NCI-H345 treated with DMSO at 0.1 percent for 48 hours (cell line): ENCODE data around the gene ATF3.
"Not testable (repeated sequence)": the region's sequence is repeated elsewhere in the genome, so short reads cannot be mapped to it uniquely, and the experiment has no call there.

Experiments used
- DNase-seq: peaks from one replicate; lab custom pipeline; 2025; ENCODE audit not compliant: unreplicated experiment; lab: John Stamatoyannopoulos, UW

The ATF3 gene

DNA sequence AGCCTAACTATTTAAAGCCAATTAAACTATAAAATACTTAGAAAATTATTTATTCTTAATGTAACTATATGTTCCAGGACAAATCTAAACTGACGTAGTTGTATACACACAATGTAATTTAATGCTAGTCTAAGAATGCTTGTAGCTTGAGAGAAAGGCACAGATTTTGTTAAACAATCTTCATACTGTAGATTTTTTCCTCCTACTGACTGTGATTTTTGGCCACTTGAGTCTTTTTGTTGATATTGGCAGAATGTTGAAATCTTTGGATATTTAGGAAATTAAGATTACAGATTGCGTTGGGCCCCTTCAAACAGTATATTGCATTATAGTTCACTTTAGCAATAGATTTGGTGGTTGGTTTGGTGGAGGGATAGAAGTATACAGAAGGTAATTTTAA lies 40.5 kb downstream of the ATF3 start:
- DNase-seq, result no peak

DNA sequence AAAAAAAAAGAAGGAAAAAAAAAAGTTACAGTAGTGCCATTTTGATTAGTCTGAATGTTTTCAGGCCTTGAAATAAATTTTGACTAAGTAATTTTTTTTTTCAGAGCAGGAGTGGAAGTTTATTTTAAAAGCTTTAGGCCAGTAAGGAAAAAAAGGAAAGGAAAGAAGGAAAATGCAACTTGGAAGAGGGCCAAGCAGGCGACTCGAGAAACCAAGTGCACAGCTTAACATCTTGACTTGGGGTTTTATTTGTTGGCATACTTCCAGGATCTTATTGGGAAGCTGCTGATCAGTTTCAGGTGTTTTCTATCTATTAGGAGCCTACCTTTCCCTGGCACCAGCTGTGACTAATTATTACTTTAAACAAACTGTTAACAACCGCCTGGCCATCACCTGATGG lies 41.7 kb downstream of the ATF3 start:
- no peak for DNase-seq

DNA sequence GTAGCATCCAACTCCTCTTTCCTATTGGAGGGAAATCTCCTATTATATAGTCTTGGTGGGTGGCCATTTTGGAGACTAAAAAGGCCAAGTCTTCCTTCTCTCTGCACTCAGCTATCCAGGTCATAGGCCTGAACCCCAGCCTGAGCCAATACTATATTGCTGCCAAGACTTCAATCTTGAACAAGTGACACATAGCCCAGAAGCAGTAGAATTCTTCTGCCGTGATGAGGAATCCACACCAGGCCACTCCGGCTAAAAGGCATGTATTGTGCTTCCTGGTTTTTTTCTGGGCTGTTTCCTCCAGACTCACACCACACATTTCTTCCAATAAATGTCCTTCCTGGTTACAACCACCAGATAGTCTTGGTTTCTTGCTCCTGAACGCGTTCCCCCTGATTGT lies 43.0 kb downstream of the ATF3 start:
- no peak for DNase-seq

DNA sequence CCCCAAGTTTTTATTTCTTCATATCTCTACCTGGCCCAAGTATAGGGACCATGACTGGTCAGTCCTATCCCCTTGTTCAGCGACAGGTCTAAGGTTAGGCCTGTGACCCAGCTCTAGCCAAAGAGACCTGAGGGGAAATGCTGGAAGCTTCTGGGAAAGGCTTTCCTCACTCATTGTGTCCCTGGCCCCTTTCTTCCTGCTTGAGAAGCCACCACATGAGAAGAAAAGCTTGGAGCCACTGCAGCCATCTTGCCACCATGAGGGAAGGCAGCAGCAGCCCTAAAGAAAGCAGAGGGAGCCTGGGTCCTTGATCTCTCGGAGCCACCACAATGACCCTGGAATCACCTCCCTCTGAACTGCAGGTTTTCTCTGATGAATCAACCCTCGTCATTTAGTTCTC lies 43.4 kb downstream of the ATF3 start:
- no peak for DNase-seq

DNA sequence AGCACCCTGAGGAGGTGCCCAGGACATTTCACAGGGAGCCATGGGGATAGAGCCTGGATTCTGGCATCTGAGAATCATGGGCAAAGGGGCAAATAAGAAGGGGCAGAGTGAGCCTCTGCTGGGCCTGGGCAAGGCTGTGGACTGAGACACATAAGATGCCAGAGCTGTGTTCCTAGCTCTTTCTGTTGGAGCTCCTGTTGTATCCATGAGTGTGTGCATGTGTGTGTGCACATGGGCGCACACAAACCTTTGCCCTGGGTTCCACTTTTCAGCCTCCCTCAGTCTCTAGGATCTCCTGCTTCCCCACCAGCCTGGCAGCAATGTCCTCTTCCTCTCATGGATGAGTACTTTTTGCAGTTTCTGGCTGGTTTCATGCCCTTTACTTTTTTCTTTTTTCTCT lies 44.0 kb downstream of the ATF3 start:
- no peak for DNase-seq

DNA sequence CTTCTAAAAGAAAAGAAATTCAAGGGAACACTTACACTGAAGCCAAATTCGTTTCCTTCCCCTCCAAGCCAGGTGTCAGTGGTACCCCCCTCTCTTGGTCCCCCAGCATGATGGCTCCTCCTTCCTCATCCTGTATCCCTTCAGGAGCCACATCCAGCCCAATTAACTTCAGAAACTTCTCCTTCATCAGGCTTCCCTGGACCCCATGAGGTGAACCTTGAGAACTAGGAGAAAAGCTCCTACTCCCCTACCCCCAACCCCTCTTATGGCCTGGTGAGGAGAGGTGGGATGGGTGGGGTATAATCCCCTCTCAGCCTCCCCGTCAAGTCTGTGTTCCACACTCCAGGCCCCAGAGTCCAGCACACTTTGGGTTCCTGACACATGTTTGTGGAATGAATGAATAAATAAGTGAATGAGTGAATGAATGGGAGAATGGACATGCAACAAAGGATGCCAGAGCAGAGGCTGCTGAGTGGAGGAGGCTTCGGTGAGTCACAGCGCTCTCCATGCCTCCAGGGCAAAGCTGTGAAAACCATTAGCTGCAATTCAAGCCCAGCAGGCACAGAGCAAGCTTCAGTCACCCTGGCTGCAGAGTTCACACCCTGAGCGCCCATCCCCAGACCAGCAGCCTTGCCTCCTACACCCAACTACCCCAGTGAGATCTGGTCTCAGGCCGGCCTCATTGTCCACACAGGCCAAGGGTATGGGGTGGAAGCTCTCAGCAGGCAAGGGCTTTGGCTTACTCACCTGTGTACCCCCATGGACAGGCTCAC lies 47.3 kb downstream of the ATF3 start:
- DNase-seq, result no peak

DNA sequence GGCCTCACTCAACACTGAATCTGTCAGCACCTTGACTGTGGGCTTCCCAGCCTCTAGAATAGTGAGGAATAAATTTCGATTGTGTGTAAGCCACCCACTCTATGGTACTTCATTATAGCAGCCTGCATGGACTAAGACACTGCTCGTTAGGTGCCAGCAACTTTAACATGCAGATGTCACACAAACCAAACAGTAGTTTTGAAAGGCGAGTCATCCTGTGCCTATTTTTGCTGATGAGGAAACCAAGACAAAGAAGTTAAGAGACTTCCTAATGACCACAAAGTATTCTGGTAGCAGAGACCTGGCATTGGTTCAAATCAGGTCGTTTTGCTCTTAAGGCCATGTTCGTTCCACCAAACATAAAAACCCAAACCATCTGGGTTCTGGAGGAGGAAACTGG lies 48.2 kb downstream of the ATF3 start:
- no peak for DNase-seq

DNA sequence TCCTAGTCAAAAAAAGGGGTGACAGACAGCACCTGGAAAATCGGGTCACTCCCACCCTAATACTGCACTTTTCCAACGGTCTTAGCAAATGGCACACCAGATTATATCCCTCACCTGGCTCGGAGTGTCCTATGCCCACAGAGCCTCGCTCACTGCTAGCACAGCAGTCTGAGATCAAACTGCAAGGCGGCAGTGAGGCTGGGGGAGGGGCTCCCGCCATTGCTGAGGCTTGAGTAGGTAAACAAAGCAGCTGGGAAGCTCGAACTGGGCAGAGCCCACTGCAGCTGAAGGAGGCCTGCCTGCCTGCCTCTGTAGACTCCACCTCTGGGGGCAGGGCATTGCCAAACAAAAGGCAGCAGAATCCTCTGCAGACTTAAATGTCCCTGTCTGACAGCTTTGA lies 49.7 kb downstream of the ATF3 start:
- DNase-seq, result not testable (repeated sequence)

DNA sequence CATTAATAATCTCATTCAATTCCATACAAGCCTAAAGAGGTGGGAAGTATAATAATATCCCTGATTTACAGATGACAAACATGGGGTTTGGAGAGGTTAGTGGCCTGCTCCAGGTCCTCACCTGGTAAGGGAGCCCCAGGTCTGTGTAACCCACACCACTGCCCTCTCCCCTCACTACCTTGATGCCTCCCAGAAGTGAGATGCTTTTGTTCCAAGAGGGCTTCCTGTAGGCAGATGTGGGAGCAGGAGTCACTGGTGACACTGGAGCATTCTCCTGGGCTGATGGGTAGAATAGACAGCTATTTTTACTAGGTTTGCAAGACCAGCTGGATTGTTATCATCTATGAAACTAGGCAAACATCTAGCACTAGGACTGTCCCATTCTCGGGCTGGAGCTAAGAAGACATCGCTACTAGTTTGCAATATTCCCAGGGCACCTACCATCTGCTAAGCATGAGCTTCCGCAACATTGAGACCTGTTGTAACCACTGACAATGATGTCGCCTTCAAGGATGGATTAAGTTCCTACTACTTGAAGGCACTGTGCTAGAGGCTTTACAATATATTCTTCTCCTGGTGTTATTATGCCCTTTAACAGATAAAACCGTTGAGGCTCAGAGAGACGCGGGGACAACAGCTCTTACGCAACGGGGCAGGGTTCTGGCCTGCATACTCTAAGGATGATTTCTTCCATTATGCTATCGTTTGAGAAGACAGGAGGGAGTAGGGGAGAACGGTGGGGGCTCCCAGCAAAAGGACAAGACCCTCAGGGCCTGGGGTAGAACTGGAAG lies 56.0 kb downstream of the ATF3 start:
- no peak for DNase-seq

DNA sequence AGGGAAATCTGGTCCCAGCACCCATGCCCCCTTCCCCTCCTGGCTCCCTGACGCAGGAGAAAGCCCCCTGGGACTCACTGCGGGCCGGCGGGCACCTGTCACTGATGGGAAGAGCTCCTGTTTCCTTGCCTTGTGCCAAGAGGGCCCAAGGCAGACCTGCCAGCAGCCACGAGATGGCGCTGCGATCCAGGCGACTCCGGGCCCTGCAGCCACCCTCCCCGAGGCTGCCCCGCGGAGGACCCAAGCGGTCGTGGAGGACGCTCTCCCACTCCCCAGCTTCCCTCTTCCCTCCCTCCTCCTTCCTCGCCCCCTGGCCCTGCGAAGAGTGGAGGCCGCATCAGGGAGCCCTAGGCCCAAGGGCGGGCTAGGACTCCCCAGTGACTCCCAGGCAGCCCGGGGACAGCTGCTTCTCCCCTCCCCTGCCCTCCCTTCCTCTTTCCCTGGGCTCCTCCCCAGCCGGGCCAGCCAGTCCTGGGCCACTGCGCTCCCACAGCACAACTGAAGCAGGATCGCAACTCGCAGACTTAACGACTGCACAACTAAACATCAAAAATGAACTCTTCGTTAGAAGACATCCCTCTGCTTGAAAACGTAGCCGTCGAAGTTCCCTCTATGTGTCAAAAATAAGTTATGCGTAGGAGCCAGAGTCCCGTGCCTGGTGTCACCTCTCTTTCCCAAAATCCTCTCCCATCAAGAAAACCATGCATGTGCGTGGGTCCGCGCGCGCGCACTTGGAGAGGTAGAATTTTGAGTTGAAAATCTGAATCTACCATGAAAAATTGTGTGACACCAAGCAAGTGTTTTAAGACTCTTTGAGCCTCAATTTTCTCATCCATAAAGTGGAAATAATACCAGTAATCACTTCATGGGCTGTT lies 56.9 kb downstream of the ATF3 start:
- DNase-seq, result peak; percentile 75

DNA sequence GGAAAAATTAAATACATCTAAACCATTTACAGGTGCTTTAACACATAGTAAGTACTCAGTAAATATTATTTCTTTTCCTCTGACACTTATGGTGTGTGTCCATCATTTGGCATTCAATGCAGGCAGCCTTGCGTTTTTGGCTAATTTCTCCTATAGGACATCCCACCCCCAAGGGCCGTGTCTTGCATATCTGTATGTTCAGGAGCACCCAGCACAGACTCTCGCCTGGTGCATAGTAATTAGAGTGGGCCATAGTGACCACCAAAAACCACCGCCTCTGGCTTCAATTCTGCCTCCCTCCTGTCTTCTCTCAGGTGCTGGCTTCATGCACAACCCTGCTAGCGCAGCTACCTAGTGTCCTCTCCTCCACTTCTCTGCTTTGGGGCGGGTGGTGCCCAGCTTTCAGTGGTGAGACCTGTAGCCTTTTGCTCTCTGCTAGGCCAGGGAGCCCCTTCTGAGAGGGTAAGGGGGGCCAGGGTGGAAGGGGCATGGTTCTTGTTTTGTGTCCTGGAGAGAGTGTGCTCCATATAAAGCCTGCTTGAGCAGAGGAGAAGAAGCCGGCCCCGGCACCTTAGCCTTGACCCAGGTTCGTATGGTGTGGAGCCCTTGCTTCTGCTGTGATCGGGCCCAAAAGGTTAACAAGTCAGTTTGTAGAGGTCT lies 57.7 kb downstream of the ATF3 start:
- DNase-seq, result no peak

DNA sequence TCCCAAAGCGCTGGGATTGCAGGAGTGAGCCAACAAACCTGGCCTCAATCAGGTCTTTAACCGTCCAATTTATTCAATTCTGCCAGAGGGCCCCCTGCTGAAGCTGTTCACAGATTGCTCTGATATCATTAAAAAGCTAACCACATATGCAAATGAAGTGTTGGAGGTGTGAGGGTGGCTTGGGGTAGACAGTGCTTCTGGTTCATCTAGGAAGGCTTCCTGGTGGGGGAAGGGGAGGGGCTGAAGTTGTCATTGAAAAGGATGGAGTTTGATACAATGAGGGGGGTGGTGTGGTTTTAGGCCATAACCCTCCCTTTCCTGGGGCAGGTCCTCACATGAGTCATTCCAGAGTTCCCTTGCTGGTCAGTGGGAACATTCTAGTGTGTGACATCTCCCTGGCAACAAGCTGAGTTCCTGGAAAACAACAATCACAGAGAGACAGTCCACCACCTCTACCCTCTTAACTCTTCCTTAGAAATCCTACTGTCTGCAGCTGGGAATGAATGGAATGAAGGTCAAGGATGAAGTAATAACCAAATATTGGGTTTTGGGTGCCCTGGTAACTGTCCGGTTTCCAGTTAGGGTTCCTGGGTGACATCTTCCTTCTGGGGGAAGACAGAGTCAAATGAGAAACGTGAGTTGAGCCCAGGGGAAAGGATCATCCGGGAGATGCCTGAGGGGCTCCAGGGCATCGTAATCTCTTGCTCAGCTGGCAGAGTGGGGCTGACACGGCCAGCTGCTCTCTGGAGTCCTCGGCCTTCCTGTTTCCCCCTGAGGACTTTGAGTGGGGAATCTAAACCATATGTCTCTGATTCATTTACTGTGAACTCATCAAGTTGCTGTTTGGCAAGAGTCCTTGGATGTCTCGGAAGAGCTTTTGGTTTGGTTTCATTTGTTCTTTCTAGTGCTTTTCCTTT lies 58.9 kb downstream of the ATF3 start:
- DNase-seq, result no peak

DNA sequence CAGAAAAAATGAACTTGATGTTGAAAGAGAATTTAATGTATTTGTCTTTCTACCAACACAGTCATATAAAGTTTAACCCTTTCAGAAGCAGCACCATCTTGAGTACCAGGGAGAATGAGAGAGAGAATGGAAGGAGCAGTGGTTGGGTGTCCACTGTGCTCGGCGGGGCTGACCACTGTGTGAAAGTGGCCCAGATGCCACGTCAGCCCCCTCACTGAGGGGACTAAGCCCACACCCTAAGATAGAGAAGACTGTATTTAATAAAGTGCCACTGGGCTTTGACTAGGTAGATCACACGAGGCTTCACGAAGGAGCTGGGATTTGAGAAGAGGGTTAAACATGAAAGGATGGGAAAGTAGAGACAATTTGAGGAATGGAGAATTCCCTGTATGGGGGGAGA lies 59.9 kb downstream of the ATF3 start:
- no peak for DNase-seq

DNA sequence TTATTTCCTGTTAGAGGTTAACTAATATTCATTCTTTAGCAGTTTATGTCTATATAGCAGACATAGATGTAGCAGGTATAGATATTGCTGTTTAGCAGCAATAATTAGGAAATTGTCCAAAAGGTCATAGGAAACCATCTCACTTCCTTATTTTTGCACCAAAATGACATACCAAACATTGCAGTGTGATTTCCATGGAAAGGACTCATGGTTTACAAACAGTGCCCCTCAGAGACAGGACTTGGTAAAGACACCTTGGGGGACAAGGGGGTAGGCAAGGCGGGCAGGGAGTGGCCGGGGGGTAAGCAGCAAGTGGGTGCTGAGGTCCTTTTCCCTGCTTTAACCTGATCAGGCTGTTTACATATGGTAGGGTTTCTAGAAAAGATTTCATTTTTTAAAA lies 60.5 kb downstream of the ATF3 start:
- DNase-seq, result no peak

DNA sequence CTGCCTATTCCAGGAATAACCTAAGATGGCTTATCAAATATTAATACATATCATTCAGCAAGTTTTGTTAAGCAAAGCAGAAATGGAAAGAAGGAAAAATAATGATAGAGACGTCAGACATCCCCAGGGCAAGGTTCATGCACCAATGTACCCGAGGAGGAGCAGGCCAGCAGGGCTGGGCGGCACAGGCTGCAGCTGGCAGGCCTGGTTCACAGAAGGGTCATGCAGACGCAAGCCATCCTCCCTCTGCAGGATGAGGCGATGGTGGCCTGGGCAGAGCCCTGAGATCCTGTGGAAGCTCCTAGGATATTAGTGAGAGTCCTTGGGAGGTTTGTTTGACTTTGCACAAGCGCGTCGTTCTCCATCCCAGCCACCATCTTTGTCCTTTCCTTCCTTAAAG lies 61.0 kb downstream of the ATF3 start:
- DNase-seq, result no peak

DNA sequence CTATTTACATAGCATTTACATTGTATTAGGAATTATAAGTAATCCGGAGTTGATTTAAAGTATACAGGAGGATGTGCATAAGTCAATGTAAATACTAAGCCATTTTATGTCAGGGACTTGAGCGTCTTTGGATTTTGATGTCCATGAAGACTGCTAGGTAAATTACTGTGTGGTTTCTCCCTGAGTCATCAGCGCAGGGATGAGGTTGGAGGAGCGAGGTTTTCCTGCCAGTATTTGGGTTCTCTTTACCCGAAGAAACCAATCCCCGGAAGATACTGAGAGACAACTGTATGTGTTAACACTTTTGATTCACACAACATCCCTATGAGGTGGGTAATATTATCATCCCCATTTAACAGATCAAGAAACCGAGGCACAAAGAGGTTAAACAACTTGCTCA lies 61.7 kb downstream of the ATF3 start:
- no peak for DNase-seq
